H1 (cell line): ENCODE results near the gene CFAP97. TPM values are rescaled to one million over a fixed set of nuclear protein-coding genes. Genes with fewer than 3 reads are reported as not detected.

Source experiments
- CTCF ChIA-PET: fragments of 300-600 bp; sonication (Branson Sonifier 250); formaldehyde crosslinking; loops from one replicate; lab custom pipeline; 2021; ENCODE audit not compliant: partially characterized antibody; lab: Charles Lee
- POLR2A ChIA-PET: fragments of 300-600 bp; sonication (Branson Sonifier 250); formaldehyde crosslinking; loops from one replicate; lab custom pipeline; 2021; ENCODE audit warnings: inconsistent platforms; ENCODE audit not compliant: partially characterized antibody; lab: Charles Lee
- DNase-seq, 2 experiments: peaks; one replicate each; pipeline versions ENCODE4 v3.0.0 to v3.0.0-alpha.2; 2010 to 2022; ENCODE audit warnings: low spot score in 2 of 2, low read depth in 1 of 2, mixed read lengths in 1 of 2
- FAIRE-seq: peaks from 2 replicates; lab custom pipeline; 2011; peaks lifted over from hg19 to GRCh38; lab: Jason Lieb, UNC
- H2AFZ ChIP-seq: 2 replicates; pipeline ENCODE4 v1.8.1; 2012; ENCODE audit warnings: low read length, inconsistent platforms
- H2AK5ac ChIP-seq: 2 replicates; pipeline ENCODE4 v1.6.1; 2013; ENCODE audit warnings: low read depth, low read length
- H2BK120ac ChIP-seq: replicated peaks from 2 replicates; pipeline ENCODE3; 2013; ENCODE audit warnings: low read depth, low read length, inconsistent platforms
- H2BK12ac ChIP-seq: 2 replicates; pipeline ENCODE4 v1.6.1; 2013; ENCODE audit warnings: low read depth, low read length
- H2BK15ac ChIP-seq: 2 replicates; pipeline ENCODE4 v1.6.1; 2013; ENCODE audit warnings: low read length
- H2BK20ac ChIP-seq: 2 replicates; pipeline ENCODE4 v1.6.1; 2013; ENCODE audit warnings: low read length
- H2BK5ac ChIP-seq: 2 replicates; pipeline ENCODE4 v1.6.1; 2013; ENCODE audit warnings: low read depth, low read length
- H3K14ac ChIP-seq: 2 replicates; pipeline ENCODE4 v1.6.1; 2013; ENCODE audit warnings: inconsistent platforms; ENCODE audit not compliant: insufficient read length
- H3K18ac ChIP-seq: 2 replicates; pipeline ENCODE4 v1.6.1; 2013; ENCODE audit warnings: low read length; ENCODE audit errors: extremely low read depth
- H3K23ac ChIP-seq: 2 replicates; pipeline ENCODE4 v1.6.1; 2013; ENCODE audit warnings: inconsistent platforms; ENCODE audit not compliant: insufficient read length
- H3K23me2 ChIP-seq: 2 replicates; pipeline ENCODE4 v1.6.1; 2013; ENCODE audit warnings: low read depth, low read length
- H3K27ac ChIP-seq: 2 replicates; pipeline ENCODE4 v1.6.1; 2011; ENCODE audit warnings: low read depth, low read length, inconsistent platforms
- H3K27me3 ChIP-seq, 4 experiments: replicated peaks in 1 of 4; 1 replicate in 1 of 4; 2 replicates in 3 of 4; pipeline versions ENCODE4 v1.6.1 to v1.8.1; 2011 to 2013; ENCODE audit warnings: low read length in 3 of 4, mild to moderate bottlenecking in 3 of 4, inconsistent platforms in 2 of 4, mixed read lengths in 2 of 4, moderate library complexity in 1 of 4; ENCODE audit not compliant: control insufficient read depth in 3 of 4, insufficient read depth in 3 of 4; ENCODE audit errors: extremely low read depth in 1 of 4
- H3K36me3 ChIP-seq, 4 experiments: 2 replicates each; pipeline versions ENCODE4 v1.6.1 to v1.8.1; 2011 to 2013; ENCODE audit warnings: mild to moderate bottlenecking in 4 of 4, low read length in 3 of 4, moderate library complexity in 2 of 4, control low read depth in 1 of 4, inconsistent platforms in 1 of 4; ENCODE audit not compliant: insufficient read depth in 4 of 4, control insufficient read depth in 2 of 4
- H3K4ac ChIP-seq: replicated peaks from 2 replicates; pipeline ENCODE3; 2013; ENCODE audit warnings: low read length, low read depth, mixed read lengths, inconsistent platforms; ENCODE audit not compliant: insufficient read length
- H3K4me1 ChIP-seq, 4 experiments: replicated peaks in 1 of 4; 1 replicate in 1 of 4; 2 replicates in 3 of 4; pipeline versions ENCODE4 v1.6.1 to v1.8.1; 2011 to 2013; ENCODE audit warnings: low read length in 3 of 4, inconsistent platforms in 2 of 4, mixed read lengths in 1 of 4; ENCODE audit not compliant: insufficient read depth in 4 of 4, control insufficient read depth in 3 of 4
- H3K4me2 ChIP-seq, 2 experiments: 2 replicates each; pipeline versions ENCODE4 v1.6.1 to v1.8.1; 2011 to 2013; ENCODE audit warnings: low read depth in 2 of 2, low read length in 2 of 2, control low read depth in 1 of 2, inconsistent platforms in 1 of 2, mild to moderate bottlenecking in 1 of 2; ENCODE audit not compliant: insufficient read depth in 1 of 2
- H3K4me3 ChIP-seq, 4 experiments: fragments of 200-600, 300-600 bp in 1 of 4; sonication (generic), shearing (Covaris generic), sonication (Bioruptor Twin) in 1 of 4; 2 replicates each; pipeline versions ENCODE4 v1.5.1 to v1.8.1; 2011 to 2016; ENCODE audit warnings: low read length in 4 of 4, low read depth in 3 of 4, control low read depth in 2 of 4, inconsistent platforms in 2 of 4, mild to moderate bottlenecking in 2 of 4, mixed read lengths in 1 of 4, moderate library complexity in 1 of 4; ENCODE audit not compliant: insufficient read depth in 2 of 4; ENCODE audit errors: extremely low read depth in 1 of 4
- H3K56ac ChIP-seq: replicated peaks from 2 replicates; pipeline ENCODE3; 2013; ENCODE audit warnings: low read depth, mild to moderate bottlenecking, mixed read lengths, low read length, inconsistent platforms; ENCODE audit not compliant: insufficient read length
- H3K79me1 ChIP-seq: 2 replicates; pipeline ENCODE4 v1.6.1; 2013; ENCODE audit warnings: low read depth, low read length, control low read depth
- H3K79me2 ChIP-seq, 2 experiments: 2 replicates each; pipeline versions ENCODE4 v1.6.1 to v1.8.1; 2012 to 2013; ENCODE audit warnings: low read length in 2 of 2, mild to moderate bottlenecking in 2 of 2, inconsistent platforms in 1 of 2; ENCODE audit not compliant: insufficient read depth in 2 of 2, control insufficient read depth in 1 of 2
- H3K9ac ChIP-seq, 4 experiments: replicated peaks in 1 of 4; 1 replicate in 1 of 4; 2 replicates in 3 of 4; pipeline versions ENCODE4 v1.6.1 to v1.8.1; 2011 to 2013; ENCODE audit warnings: low read depth in 3 of 4, low read length in 3 of 4, control low read depth in 2 of 4, mild to moderate bottlenecking in 2 of 4, moderate library complexity in 2 of 4, inconsistent platforms in 1 of 4; ENCODE audit errors: extremely low read depth in 1 of 4
- H3K9me3 ChIP-seq, 2 experiments: 2 replicates each; pipeline versions ENCODE4 v1.6.1 to v1.8.1; 2012 to 2013; ENCODE audit warnings: mild to moderate bottlenecking in 2 of 2, moderate library complexity in 2 of 2, control low read depth in 1 of 2, inconsistent platforms in 1 of 2, low read depth in 1 of 2, low read length in 1 of 2, mixed read lengths in 1 of 2; ENCODE audit not compliant: insufficient read depth in 2 of 2
- H4K20me1 ChIP-seq, 2 experiments: replicated peaks in 1 of 2; 2 replicates each; pipeline versions ENCODE3 to v1.8.1; 2011 to 2013; ENCODE audit warnings: inconsistent platforms in 2 of 2, low read length in 2 of 2, mild to moderate bottlenecking in 1 of 2; ENCODE audit not compliant: insufficient read depth in 2 of 2, control insufficient read depth in 1 of 2
- H4K5ac ChIP-seq: 2 replicates; pipeline ENCODE4 v1.6.1; 2013; ENCODE audit warnings: low read length, low read depth, mixed read lengths, inconsistent platforms; ENCODE audit not compliant: insufficient read length
- H4K8ac ChIP-seq: 2 replicates; pipeline ENCODE4 v1.8.0; 2013; ENCODE audit warnings: mild to moderate bottlenecking, moderate library complexity, low read length, inconsistent platforms; ENCODE audit not compliant: insufficient read depth; ENCODE audit errors: extremely low read depth
- H4K91ac ChIP-seq: replicated peaks from 2 replicates; pipeline ENCODE3; 2013; ENCODE audit warnings: low read length, mixed read lengths, inconsistent platforms; ENCODE audit not compliant: insufficient read length
- BRCA1 ChIP-seq: IDR thresholded peaks from 2 replicates; pipeline ENCODE4 v1.6.1; 2012; ENCODE audit warnings: low read depth, low read length, improper control_type of control experiment
- CBX8 ChIP-seq: fragments of 300-800, 300-1000 bp; sonication (generic); IDR thresholded peaks from 2 replicates; pipeline ENCODE4 v1.7.1; 2016; ENCODE audit warnings: low read depth, low read length, borderline replicate concordance
- JUND ChIP-seq: IDR thresholded peaks from 2 replicates; pipeline ENCODE4 v1.6.1; 2011; ENCODE audit warnings: mild to moderate bottlenecking, improper control_type of control experiment, low read length
- MAX ChIP-seq: IDR thresholded peaks from 2 replicates; pipeline ENCODE4 v1.6.1; 2012; ENCODE audit warnings: inconsistent platforms
- PHF8 ChIP-seq: fragments of 200-600 bp; sonication (generic); conservative IDR thresholded peaks from 2 replicates; pipeline ENCODE4 v1.7.1; 2012; ENCODE audit warnings: low read depth, mild to moderate bottlenecking, inconsistent platforms, low read length, moderate library complexity
- RAD21 ChIP-seq, 2 experiments: IDR thresholded peaks in 1 of 2; conservative IDR thresholded peaks in 1 of 2; 2 replicates each; pipeline ENCODE4 v1.6.1; 2011; ENCODE audit warnings: low read depth in 2 of 2, low read length in 2 of 2, improper control_type of control experiment in 1 of 2, inconsistent platforms in 1 of 2, mild to moderate bottlenecking in 1 of 2, moderate library complexity in 1 of 2
- YY1 ChIP-seq: IDR thresholded peaks from 2 replicates; pipeline ENCODE4 v1.6.1; 2011; ENCODE audit warnings: low read depth, mild to moderate bottlenecking, low read length
- WGBS, 2 experiments: shearing (Covaris generic) in 1 of 2; methylation state at CpG; one replicate each; pipeline versions ENCODE4 v1.1.6 to v1.1.7; 2013 to 2015; ENCODE audit warnings: low lambda C conversion rate in 2 of 2, mixed read lengths in 2 of 2, inconsistent platforms in 1 of 2, low coverage in 1 of 2, missing lambda C conversion rate in 1 of 2; ENCODE audit not compliant: insufficient replicate concordance in 2 of 2, insufficient coverage in 1 of 2, insufficient read length in 1 of 2; ENCODE audit errors: extremely low coverage in 1 of 2, missing lambda C conversion rate in 1 of 2; 5-methylcytosine and 5-hydroxymethylcytosine counted together
- polyA plus RNA-seq, 7 experiments: library from polyadenylated mRNA; depleted of rRNA in 3 of 7; stranded (reverse) in 5 of 7; unstranded in 2 of 7; fragments of >200 nt in 5 of 7; fragments of 200-250 nt in 2 of 7; gene quantifications; 1 replicate in 5 of 7; 2 replicates in 1 of 7; 4 replicates in 1 of 7; pipeline versions ENCODE4 v1.2.1 to v1.2.3, GENCODE V29; 2011 to 2013; ENCODE audit warnings: missing spikeins in 2 of 7, mixed read lengths in 2 of 7
- total RNA-seq: library from RNA; stranded (reverse); fragmentation: NEBNext Ultra II Directional; extraction: Animal tissue kit (Norgen Biotek cat#: 25700); gene quantifications from 2 replicates; pipeline ENCODE4 v1.2.1, GENCODE V29; 2021
- TF ChIP-seq, protein P1 (sequence below), 3 experiments: IDR thresholded peaks; 1 replicate in 2 of 3; 2 replicates in 1 of 3; pipeline versions ENCODE4 v1.5.1 to v1.6.1; 2011; ENCODE audit warnings: low read length in 3 of 3, mild to moderate bottlenecking in 3 of 3, inconsistent platforms in 2 of 3, low read depth in 1 of 3, moderate library complexity in 1 of 3; ENCODE audit not compliant: insufficient read depth in 1 of 3; ENCODE audit errors: control extremely low read depth in 1 of 3

CFAP97 gene
- total and polyA plus RNA-seq, 2 of the 8 experiments (the other 6 are each of a cell fraction or from before 2014, with no cell fraction given) = 9.2 to 40.4 TPM

- H3K14ac ChIP-seq = no peak overlapping the region
- H4K20me1 ChIP-seq = peaks cover 0 to 3% of the 10 kb centered on the region in 2 experiments
- H3K4ac ChIP-seq = no peak overlapping the region
- no peak overlapping the region for H2BK120ac ChIP-seq
- no peak overlapping the region for H4K8ac ChIP-seq
- H3K27ac ChIP-seq = no peak overlapping the region
- DNase-seq (peak in 1 of 2 experiments; percentile 70), FAIRE-seq (peak; percentile 57)
- no peak overlapping the region for H3K23ac ChIP-seq
- H2BK5ac ChIP-seq = no peak overlapping the region
- H3K9ac ChIP-seq = no peak overlapping the region
- 0 out of 4 replicates have a peak overlapping the region, but pooled peaks of 1 of the 2 experiments have one; percentile 9 for H3K4me2 ChIP-seq
- no peaks in the 10 kb centered on the region for H3K23me2 ChIP-seq
- H3K18ac ChIP-seq = no peak overlapping the region
- H3K36me3 ChIP-seq = peaks cover 0 to 5% (median under 1%) of the 10 kb centered on the region in 4 experiments; a peak in 2 of 8 replicates
- peaks cover 0 to 9% of the 10 kb centered on the region in 2 experiments; a peak in 2 of 4 replicates for H3K79me2 ChIP-seq
- H3K9me3 ChIP-seq = no peaks in the 10 kb centered on the region
- 46% methylated on average over 6 of the region's 6 CpGs; no CpG with 5 or more reads in 1 of the 2 experiments for WGBS, 2 experiments
- H3K56ac ChIP-seq = no peak overlapping the region
- H4K91ac ChIP-seq = no peak overlapping the region
- peaks cover 4 to 10% (median 6%) of the 10 kb centered on the region in 4 experiments; a peak in 5 of 7 replicates for H3K4me1 ChIP-seq
- ChIA-PET POLR2A (interaction anchor here (1.0 to 2.1 kb wide), 6 partner anchors 10 to 213 kb away, joined by 3 to 6 read pairs (median 3); partner anchors contain the start of genes ANKRD37, CFAP97 and SLC25A4), CTCF (interaction anchor here (0.5 to 5.9 kb wide), 48 partner anchors 9 to 835 kb away, joined by 3 to 55 read pairs (median 3); partner anchors contain the start of genes CENPU, CFAP97 and SLC25A4)
- H3K4me3 ChIP-seq = no peak overlapping the region
- H2BK12ac ChIP-seq = no peak overlapping the region
- no peaks in the 10 kb centered on the region; the same call in 1 of the 2 replicates for H3K79me1 ChIP-seq
- H3K27me3 ChIP-seq = no peaks in the 10 kb centered on the region
- H4K5ac ChIP-seq = no peak overlapping the region
- H2AK5ac ChIP-seq = no peak overlapping the region
- no peak overlapping the region for H2BK20ac ChIP-seq
- no peak overlapping the region for H2AFZ ChIP-seq
- H2BK15ac ChIP-seq = no peak overlapping the region
- TF ChIP-seq, protein P1, sequence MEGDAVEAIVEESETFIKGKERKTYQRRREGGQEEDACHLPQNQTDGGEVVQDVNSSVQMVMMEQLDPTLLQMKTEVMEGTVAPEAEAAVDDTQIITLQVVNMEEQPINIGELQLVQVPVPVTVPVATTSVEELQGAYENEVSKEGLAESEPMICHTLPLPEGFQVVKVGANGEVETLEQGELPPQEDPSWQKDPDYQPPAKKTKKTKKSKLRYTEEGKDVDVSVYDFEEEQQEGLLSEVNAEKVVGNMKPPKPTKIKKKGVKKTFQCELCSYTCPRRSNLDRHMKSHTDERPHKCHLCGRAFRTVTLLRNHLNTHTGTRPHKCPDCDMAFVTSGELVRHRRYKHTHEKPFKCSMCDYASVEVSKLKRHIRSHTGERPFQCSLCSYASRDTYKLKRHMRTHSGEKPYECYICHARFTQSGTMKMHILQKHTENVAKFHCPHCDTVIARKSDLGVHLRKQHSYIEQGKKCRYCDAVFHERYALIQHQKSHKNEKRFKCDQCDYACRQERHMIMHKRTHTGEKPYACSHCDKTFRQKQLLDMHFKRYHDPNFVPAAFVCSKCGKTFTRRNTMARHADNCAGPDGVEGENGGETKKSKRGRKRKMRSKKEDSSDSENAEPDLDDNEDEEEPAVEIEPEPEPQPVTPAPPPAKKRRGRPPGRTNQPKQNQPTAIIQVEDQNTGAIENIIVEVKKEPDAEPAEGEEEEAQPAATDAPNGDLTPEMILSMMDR (IDR thresholded peaks at IDR 0.05; ENCODE audit: control extremely low read depth in 1 of 3, insufficient read depth in 1 of 3, low read depth in 1 of 3, low read length in 3 of 3) = peak in 2 of 3 experiments; percentile 58 to 67; a peak in 3 of 4 replicates
- TF ChIP-seq BRCA1 (no peak), PHF8 (no peak), CBX8 (no peak), YY1 (0 out of 2 replicates have a peak, but pooled peaks have one; percentile 21), RAD21 (IDR thresholded peaks at IDR 0.05 in 1 of 2, conservative IDR thresholded peaks at IDR 0.05 in 1 of 2; ENCODE audit: low read depth in 2 of 2, low read length in 2 of 2) (peak; percentile 73 to 78), MAX (no peak), JUND (no peak)
Observed at GRCh38 chr4:185183622-185184281, 20.0 kb downstream of the CFAP97 start.
